CD4-positive, alpha-beta T cell treated with Interleukin-17A for 1 hour (primary cell): Measurements from ENCODE around the gene SMC2.

Experiments used
- DNase-seq: peaks from one replicate; pipeline ENCODE4 v3.0.0-alpha.2; 2020

The SMC2 gene

GRCh38 chr9:104108315-104108714, 14.2 kb downstream of the SMC2 start:
- no peak for DNase-seq

GRCh38 chr9:104110509-104110908, 16.4 kb downstream of the SMC2 start:
- DNase-seq, result no peak

- no peak for DNase-seq
Observed at GRCh38 chr9:104118916-104119315, 24.8 kb downstream of the SMC2 start.

GRCh38 chr9:104121022-104121421, 26.9 kb downstream of the SMC2 start:
- no peak for DNase-seq

GRCh38 chr9:104138243-104138868, 44.2 kb downstream of the SMC2 start:
- DNase-seq, result no peak

- no peak for DNase-seq
Observed at GRCh38 chr9:104142799-104143549, 48.9 kb downstream of the SMC2 start.

- no peak for DNase-seq
Observed at GRCh38 chr9:104143550-104143910, 49.4 kb downstream of the SMC2 start.

- DNase-seq, result no peak
Observed at GRCh38 chr9:104144336-104144735, 50.2 kb downstream of the SMC2 start.

GRCh38 chr9:104173067-104173466, 79.0 kb downstream of the SMC2 start:
- no peak for DNase-seq

- DNase-seq, result no peak
Observed at GRCh38 chr9:104177003-104177611, 83.0 kb downstream of the SMC2 start.

GRCh38 chr9:104177676-104178075, 83.6 kb downstream of the SMC2 start:
- no peak for DNase-seq
